Measurements from ENCODE around the gene C22orf23. TPM values are rescaled to one million over a fixed set of nuclear protein-coding genes. Genes with fewer than 3 reads are reported as not detected.

The C22orf23 gene
- total and polyA plus RNA-seq, 10 of the 15 experiments (the other 5 are each of a cell fraction or from before 2014, with no cell fraction given) = 0.04 to 0.38 (median 0.11) TPM; not detected in 5

GRCh38 chr22:37896181-37896592, 57.2 kb downstream of the C22orf23 start (continued):
- TF ChIP-seq RELB (IDR thresholded peaks at IDR 0.05; ENCODE audit: low read depth) (no peak), IKZF2 (IDR thresholded peaks at IDR 0.05) (peak; percentile 33 to 66; a peak in 3 of 4 replicates), GABPA (IDR thresholded peaks at IDR 0.05; ENCODE audit: low read depth) (peak; percentile 60; the same call in 1 of the 2 replicates), EZH2 (IDR thresholded peaks at IDR 0.05; ENCODE audit: borderline replicate concordance, control insufficient read depth, low read depth, low read length) (no peak), EGR1 (IDR thresholded peaks at IDR 0.05; ENCODE audit: borderline replicate concordance in 1 of 2, low read depth in 2 of 2, low read length in 2 of 2) (no peak), BMI1 (IDR thresholded peaks at IDR 0.05; ENCODE audit: borderline replicate concordance) (no peak), USF1 (IDR thresholded peaks at IDR 0.05; ENCODE audit: borderline replicate concordance, extremely low read length, insufficient read depth, low read depth, low read length) (no peak), RAD21 (IDR thresholded peaks at IDR 0.05; ENCODE audit: insufficient read depth, low read depth, low read length) (no peak), PAX5 (IDR thresholded peaks at IDR 0.05; ENCODE audit: borderline replicate concordance, low read depth, low read length) (no peak), ZNF687 (IDR thresholded peaks at IDR 0.05) (peak; percentile 80), CUX1 (IDR thresholded peaks at IDR 0.05; ENCODE audit: insufficient replicate concordance, low read depth, low read length) (no peak), ZNF217 (IDR thresholded peaks at IDR 0.05) (no peak), NBN (IDR thresholded peaks at IDR 0.05) (0 out of 2 replicates have a peak, but pooled peaks have one; percentile 17), MEF2A (IDR thresholded peaks at IDR 0.05; ENCODE audit: insufficient read depth, low read depth, low read length) (no peak), SUZ12 (IDR thresholded peaks at IDR 0.05; ENCODE audit: unreplicated experiment) (no peak), DPF2 (IDR thresholded peaks at IDR 0.05) (no peak), SIN3A (IDR thresholded peaks at IDR 0.05; ENCODE audit: low read depth, low read length) (no peak), SPI1 (IDR thresholded peaks at IDR 0.05; ENCODE audit: borderline replicate concordance, insufficient read depth, low read depth, low read length) (no peak), IRF4 (IDR thresholded peaks at IDR 0.05; ENCODE audit: low read depth, low read length) (no peak), HDAC2 (IDR thresholded peaks at IDR 0.05) (no peak)

Measured in GM12878 (cell line).